Testis (tissue), 2 donors: ENCODE results near the gene PCNT.

Experiments used
- CTCF ChIP-seq, 3 experiments: fragments of 450-650 bp in 2 of 3; fragments of 200-600 bp in 1 of 3; sonication (generic) in 1 of 3; IDR thresholded peaks; one replicate each; pipeline ENCODE4 v1.5.1; 2016 to 2019; ENCODE audit warnings: antibody characterized with exemption in 3 of 3, mild to moderate bottlenecking in 2 of 3, moderate library complexity in 1 of 3
- POLR2A ChIP-seq: fragments of 450-650 bp; IDR thresholded peaks from one replicate; pipeline ENCODE4 v1.6.1; 2017; ENCODE audit warnings: antibody characterized with exemption, mild to moderate bottlenecking, moderate library complexity

- TF ChIP-seq POLR2A (no peak), CTCF (IDR thresholded peaks at IDR 0.05) (no peak)
Observed at GRCh38 chr21:46376856-46377453, 53.0 kb downstream of the PCNT start.
